ENCODE results near the gene SOX6. TPM values are rescaled to one million over a fixed set of nuclear protein-coding genes. Genes with fewer than 3 reads are reported as not detected.

SOX6 gene
- total RNA-seq, 2 experiments from 2014 or later, result 0.13 TPM; not detected in 1

DNA sequence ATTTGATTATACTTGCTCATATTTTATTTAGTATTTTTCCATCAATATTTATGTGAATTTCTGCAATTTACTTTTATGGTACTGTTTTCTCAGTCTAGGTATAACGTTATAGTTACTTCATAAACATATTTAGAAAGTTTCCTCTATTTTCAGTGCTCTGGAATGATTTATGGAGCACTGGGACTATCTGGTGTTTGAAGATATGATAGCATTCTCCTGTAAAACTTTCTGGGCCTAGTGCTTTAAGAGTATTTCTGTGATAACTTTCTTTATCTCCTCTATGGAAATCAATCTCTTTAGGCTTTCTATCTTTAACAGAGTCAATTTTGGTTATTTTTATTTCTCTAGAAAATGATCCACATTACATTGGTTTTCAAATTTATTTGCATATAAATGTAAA lies 85.1 kb downstream of the SOX6 start:
- Histone ChIP-seq H3K4me3 (ENCODE audit: low read depth, low read length, poor library complexity, severe bottlenecking) (no peak overlapping the region), H3K9me2 (ENCODE audit: insufficient read depth, low read length) (no peaks in the 10 kb centered on the region), H2AFZ (ENCODE audit: low read length) (no peak overlapping the region), H4K20me1 (ENCODE audit: insufficient read depth, low read length) (no peaks in the 10 kb centered on the region), H3K4me1 (ENCODE audit: insufficient read depth, low read length, poor library complexity, severe bottlenecking) (no peaks in the 10 kb centered on the region), H3K27ac (ENCODE audit: low read depth, low read length, poor library complexity, severe bottlenecking) (no peak overlapping the region), H3K79me2 (ENCODE audit: insufficient read depth, low read depth, low read length) (no peaks in the 10 kb centered on the region), H3K4me2 (ENCODE audit: low read length) (no peak overlapping the region), H3K9me3 (ENCODE audit: low read length) (no peaks in the 10 kb centered on the region), H3K36me3 (ENCODE audit: insufficient read depth, low read length) (no peaks in the 10 kb centered on the region)
- no TSS peak for BruUV-seq (replicated peaks)
- ChIA-PET POLR2A (no interaction called here), CTCF (ENCODE audit: unreplicated experiment) (no interaction called here)
- no peak for DNase-seq (ENCODE audit: low spot score)
- intact Hi-C loops (cut with micrococcal nuclease; ENCODE audit: unreplicated experiment), result no loop called here
- TF ChIP-seq EZH2phosphoT487 (IDR thresholded peaks at IDR 0.05; ENCODE audit: borderline replicate concordance, low read depth, low read length), result no peak
- TF ChIP-seq, protein P1, sequence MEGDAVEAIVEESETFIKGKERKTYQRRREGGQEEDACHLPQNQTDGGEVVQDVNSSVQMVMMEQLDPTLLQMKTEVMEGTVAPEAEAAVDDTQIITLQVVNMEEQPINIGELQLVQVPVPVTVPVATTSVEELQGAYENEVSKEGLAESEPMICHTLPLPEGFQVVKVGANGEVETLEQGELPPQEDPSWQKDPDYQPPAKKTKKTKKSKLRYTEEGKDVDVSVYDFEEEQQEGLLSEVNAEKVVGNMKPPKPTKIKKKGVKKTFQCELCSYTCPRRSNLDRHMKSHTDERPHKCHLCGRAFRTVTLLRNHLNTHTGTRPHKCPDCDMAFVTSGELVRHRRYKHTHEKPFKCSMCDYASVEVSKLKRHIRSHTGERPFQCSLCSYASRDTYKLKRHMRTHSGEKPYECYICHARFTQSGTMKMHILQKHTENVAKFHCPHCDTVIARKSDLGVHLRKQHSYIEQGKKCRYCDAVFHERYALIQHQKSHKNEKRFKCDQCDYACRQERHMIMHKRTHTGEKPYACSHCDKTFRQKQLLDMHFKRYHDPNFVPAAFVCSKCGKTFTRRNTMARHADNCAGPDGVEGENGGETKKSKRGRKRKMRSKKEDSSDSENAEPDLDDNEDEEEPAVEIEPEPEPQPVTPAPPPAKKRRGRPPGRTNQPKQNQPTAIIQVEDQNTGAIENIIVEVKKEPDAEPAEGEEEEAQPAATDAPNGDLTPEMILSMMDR (conservative IDR thresholded peaks at IDR 0.05; ENCODE audit: low read length), result no peak

DNA sequence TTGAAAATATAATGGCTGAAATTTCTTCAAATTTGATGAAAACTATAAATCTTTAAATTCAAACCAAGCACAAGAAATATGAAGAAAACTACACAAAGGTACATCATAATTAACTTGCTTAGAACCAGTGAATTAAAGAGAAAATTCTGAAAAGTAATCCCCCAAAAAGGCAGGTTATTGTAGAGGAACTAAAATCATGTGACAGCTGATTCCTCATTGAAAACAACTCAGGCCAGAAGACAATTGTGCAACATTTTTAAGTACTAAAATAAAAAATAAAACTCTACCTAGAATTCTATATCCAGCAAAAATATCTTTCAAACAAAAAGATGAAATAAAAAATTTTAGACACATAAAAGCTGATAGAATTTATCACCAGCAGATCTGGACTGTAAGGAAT lies 90.3 kb downstream of the SOX6 start:
- H3K79me2 ChIP-seq (ENCODE audit: insufficient read depth, low read depth, low read length), result no peaks in the 10 kb centered on the region

DNA sequence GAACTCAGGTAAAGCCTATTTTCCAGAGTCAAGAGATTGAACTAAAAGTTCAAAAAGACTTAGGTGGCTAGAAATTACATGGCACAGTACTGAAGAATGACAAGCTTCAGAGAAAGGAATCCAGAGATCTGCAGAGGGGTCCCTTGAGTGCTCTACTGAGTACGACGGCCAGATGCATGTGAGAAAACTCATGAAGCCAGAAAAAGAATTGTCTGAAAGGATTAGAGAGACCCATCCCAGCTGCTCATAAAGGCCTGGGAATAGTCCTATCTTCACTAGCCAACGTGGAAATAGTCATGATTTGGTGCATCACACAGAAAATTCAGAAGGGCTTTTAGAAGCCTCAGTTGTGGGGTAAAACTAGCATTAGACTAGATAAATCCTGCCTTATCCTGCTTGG lies 91.3 kb downstream of the SOX6 start:
- Histone ChIP-seq H3K9me2 (ENCODE audit: insufficient read depth, low read length) (no peaks in the 10 kb centered on the region), H3K27ac (ENCODE audit: low read depth, low read length, poor library complexity, severe bottlenecking) (no peak overlapping the region), H3K36me3 (ENCODE audit: insufficient read depth, low read length) (no peaks in the 10 kb centered on the region), H3K9me3 (ENCODE audit: low read length) (no peaks in the 10 kb centered on the region), H2AFZ (ENCODE audit: low read length) (no peak overlapping the region), H3K4me1 (ENCODE audit: insufficient read depth, low read length, poor library complexity, severe bottlenecking) (no peaks in the 10 kb centered on the region), H3K4me3 (ENCODE audit: low read depth, low read length, poor library complexity, severe bottlenecking) (no peak overlapping the region), H3K4me2 (ENCODE audit: low read length) (no peak overlapping the region), H4K20me1 (ENCODE audit: insufficient read depth, low read length) (no peaks in the 10 kb centered on the region), H3K79me2 (ENCODE audit: insufficient read depth, low read depth, low read length) (no peaks in the 10 kb centered on the region)
- DNase-seq (ENCODE audit: low spot score), result no peak
- ChIA-PET CTCF (ENCODE audit: unreplicated experiment) (no interaction called here), POLR2A (interaction anchor here (0.5 to 0.9 kb wide), 3 partner anchors 10 to 863 kb away, joined by 3 to 5 read pairs (median 3); no protein-coding TSS in a partner anchor)
- no TSS peak for BruUV-seq (replicated peaks)
- TF ChIP-seq EZH2phosphoT487 (IDR thresholded peaks at IDR 0.05; ENCODE audit: borderline replicate concordance, low read depth, low read length), result no peak
- TF ChIP-seq, protein P1 (conservative IDR thresholded peaks at IDR 0.05; ENCODE audit: low read length), result no peak
- intact Hi-C loops (cut with micrococcal nuclease; ENCODE audit: unreplicated experiment), result no loop called here

More for the DNA sequence above, 90.3 kb downstream of the SOX6 start:
- H3K4me2 ChIP-seq (ENCODE audit: low read length), result no peak overlapping the region
- H3K4me3 ChIP-seq (ENCODE audit: low read depth, low read length, poor library complexity, severe bottlenecking), result no peak overlapping the region
- no peak overlapping the region for H2AFZ ChIP-seq (ENCODE audit: low read length)
- CTCF ChIA-PET (ENCODE audit: unreplicated experiment), result no interaction called here
- H4K20me1 ChIP-seq (ENCODE audit: insufficient read depth, low read length), result no peaks in the 10 kb centered on the region
- no peak for TF ChIP-seq EZH2phosphoT487 (IDR thresholded peaks at IDR 0.05; ENCODE audit: borderline replicate concordance, low read depth, low read length)
- TF ChIP-seq, protein P1 (conservative IDR thresholded peaks at IDR 0.05; ENCODE audit: low read length), result no peak
- H3K9me3 ChIP-seq (ENCODE audit: low read length), result no peaks in the 10 kb centered on the region
- no peak overlapping the region for H3K27ac ChIP-seq (ENCODE audit: low read depth, low read length, poor library complexity, severe bottlenecking)
- H3K4me1 ChIP-seq (ENCODE audit: insufficient read depth, low read length, poor library complexity, severe bottlenecking), result no peaks in the 10 kb centered on the region
- H3K9me2 ChIP-seq (ENCODE audit: insufficient read depth, low read length), result no peaks in the 10 kb centered on the region
- BruUV-seq (replicated peaks), result no TSS peak
- POLR2A ChIA-PET, result no interaction called here
- no peaks in the 10 kb centered on the region for H3K36me3 ChIP-seq (ENCODE audit: insufficient read depth, low read length)
- intact Hi-C loops (cut with micrococcal nuclease; ENCODE audit: unreplicated experiment), result no loop called here
- no peak for DNase-seq (ENCODE audit: low spot score)

Data from OCI-LY7 (cell line).